Panc1 (cell line): ENCODE measurements around the gene PDE4B. TPM values are rescaled to one million over a fixed set of nuclear protein-coding genes. Genes with fewer than 3 reads are reported as not detected.

ENCODE experiments used
- ATAC-seq: fragments of 200-7000 bp; cut with Tn5 transposase; 2 replicates; pipeline ENCODE4 v1.9.1; 2020; ENCODE audit warnings: mild to moderate bottlenecking, moderate library complexity
- BruUV-seq: library from RNA; stranded (reverse); fragments of 400-500 nt; replicated peaks from 2 replicates; lab custom pipeline; 2021; lab: Mats Ljungman, UMichigan
- CTCF ChIA-PET: fragments of 300-600 bp; sonication (Branson Sonifier 250); formaldehyde crosslinking; loops from one replicate; lab custom pipeline; 2022; ENCODE audit warnings: antibody characterized with exemption; lab: Charles Lee
- POLR2A ChIA-PET: fragments of 300-600 bp; sonication (Branson Sonifier 250); formaldehyde crosslinking; loops from one replicate; lab custom pipeline; 2022; ENCODE audit warnings: antibody characterized with exemption; lab: Charles Lee
- DNase-seq: peaks from one replicate; pipeline ENCODE4 v3.0.0-alpha.2; 2010; ENCODE audit warnings: low read depth, low spot score
- H3K27ac ChIP-seq: 2 replicates; pipeline ENCODE4 v1.5.1; 2011; ENCODE audit warnings: mild to moderate bottlenecking, low read length, inconsistent platforms
- H3K27me3 ChIP-seq: fragments of 200-500 bp; sonication (Bioruptor generic); 2 replicates; pipeline ENCODE4 v1.6.0; 2014; ENCODE audit warnings: low read length, inconsistent platforms; ENCODE audit not compliant: control insufficient read depth, insufficient read depth
- H3K36me3 ChIP-seq: fragments of 200-500 bp; sonication (Bioruptor generic); 2 replicates; pipeline ENCODE4 v1.5.1; 2014; ENCODE audit warnings: inconsistent platforms, mild to moderate bottlenecking, low read length, moderate library complexity; ENCODE audit not compliant: control insufficient read depth, insufficient read depth
- H3K4me1 ChIP-seq: 2 replicates; pipeline ENCODE4 v1.5.1; 2011; ENCODE audit warnings: inconsistent platforms, mild to moderate bottlenecking, low read length, moderate library complexity; ENCODE audit not compliant: control insufficient read depth, insufficient read depth
- H3K4me3 ChIP-seq, 2 experiments: 2 replicates each; pipeline ENCODE4 v1.5.1; 2011 to 2012; ENCODE audit warnings: low read depth in 2 of 2, low read length in 2 of 2, mild to moderate bottlenecking in 2 of 2, inconsistent platforms in 1 of 2, moderate library complexity in 1 of 2
- H3K9me3 ChIP-seq: fragments of 200-500 bp; sonication (Bioruptor generic); 2 replicates; pipeline ENCODE4 v1.5.1; 2014; ENCODE audit warnings: low read depth, mild to moderate bottlenecking, inconsistent platforms, low read length, moderate library complexity; ENCODE audit not compliant: control insufficient read depth, insufficient read depth
- CTCF ChIP-seq: fragments of 450-650 bp; IDR thresholded peaks from 2 replicates; pipeline ENCODE4 v1.5.1; 2017; ENCODE audit warnings: mild to moderate bottlenecking
- POLR2AphosphoS5 ChIP-seq: IDR thresholded peaks from 2 replicates; pipeline ENCODE4 v1.6.1; 2012; ENCODE audit warnings: mild to moderate bottlenecking, low read depth, low read length, moderate library complexity
- SIN3A ChIP-seq: IDR thresholded peaks from 2 replicates; pipeline ENCODE4 v1.6.1; 2012; ENCODE audit warnings: low read depth, mild to moderate bottlenecking, low read length, moderate library complexity, borderline replicate concordance; ENCODE audit not compliant: insufficient read depth
- TCF7L2 ChIP-seq: IDR thresholded peaks from 2 replicates; pipeline ENCODE4 v1.6.1; 2011; ENCODE audit warnings: mild to moderate bottlenecking, low read depth, low read length, inconsistent platforms
- in situ Hi-C: cut with HindIII; loops from 2 replicates; pipeline ENCODE4 v1.10.0; 2016; ENCODE audit warnings: low sequenced_read_pairs, low pct_unique_long_range_greater_than_20kb
- intact Hi-C: fragments of 100-400 bp; cut with micrococcal nuclease; formaldehyde crosslinking; loops from one replicate; pipeline ENCODE4 v1.10.0; 2022; ENCODE audit not compliant: unreplicated experiment
- total RNA-seq: library from RNA; stranded (reverse); gene quantifications from one replicate; pipeline ENCODE4 v1.2.1, GENCODE V29; 2021; ENCODE audit not compliant: unreplicated experiment
- TF ChIP-seq, protein P1 (sequence below), 2 experiments: IDR thresholded peaks; 2 replicates each; pipeline ENCODE4 v1.6.1; 2011 to 2012; ENCODE audit warnings: low read depth in 2 of 2, control low read depth in 1 of 2, low read length in 1 of 2, mild to moderate bottlenecking in 1 of 2, moderate library complexity in 1 of 2; ENCODE audit not compliant: insufficient read depth in 1 of 2

The PDE4B gene
- total RNA-seq, 1 experiment from 2014 or later, result 0.26 TPM

GRCh38 chr1:66208632-66209031, 415.9 kb downstream of the PDE4B start:
- no peaks in the 10 kb centered on the region for H3K36me3 ChIP-seq
- no peaks in the 10 kb centered on the region for H3K27me3 ChIP-seq
- ChIA-PET POLR2A (no interaction called here), CTCF (no interaction called here)
- intact Hi-C loops, result no loop called here
- H3K4me3 ChIP-seq, result no peak overlapping the region
- no peaks in the 10 kb centered on the region for H3K4me1 ChIP-seq
- H3K9me3 ChIP-seq, result no peaks in the 10 kb centered on the region
- in situ Hi-C loops, result no loop called here
- H3K27ac ChIP-seq, result no peak overlapping the region
- no peak for DNase-seq
- TF ChIP-seq TCF7L2 (no peak), CTCF (no peak), POLR2AphosphoS5 (no peak), SIN3A (no peak)
- TF ChIP-seq, protein P1, sequence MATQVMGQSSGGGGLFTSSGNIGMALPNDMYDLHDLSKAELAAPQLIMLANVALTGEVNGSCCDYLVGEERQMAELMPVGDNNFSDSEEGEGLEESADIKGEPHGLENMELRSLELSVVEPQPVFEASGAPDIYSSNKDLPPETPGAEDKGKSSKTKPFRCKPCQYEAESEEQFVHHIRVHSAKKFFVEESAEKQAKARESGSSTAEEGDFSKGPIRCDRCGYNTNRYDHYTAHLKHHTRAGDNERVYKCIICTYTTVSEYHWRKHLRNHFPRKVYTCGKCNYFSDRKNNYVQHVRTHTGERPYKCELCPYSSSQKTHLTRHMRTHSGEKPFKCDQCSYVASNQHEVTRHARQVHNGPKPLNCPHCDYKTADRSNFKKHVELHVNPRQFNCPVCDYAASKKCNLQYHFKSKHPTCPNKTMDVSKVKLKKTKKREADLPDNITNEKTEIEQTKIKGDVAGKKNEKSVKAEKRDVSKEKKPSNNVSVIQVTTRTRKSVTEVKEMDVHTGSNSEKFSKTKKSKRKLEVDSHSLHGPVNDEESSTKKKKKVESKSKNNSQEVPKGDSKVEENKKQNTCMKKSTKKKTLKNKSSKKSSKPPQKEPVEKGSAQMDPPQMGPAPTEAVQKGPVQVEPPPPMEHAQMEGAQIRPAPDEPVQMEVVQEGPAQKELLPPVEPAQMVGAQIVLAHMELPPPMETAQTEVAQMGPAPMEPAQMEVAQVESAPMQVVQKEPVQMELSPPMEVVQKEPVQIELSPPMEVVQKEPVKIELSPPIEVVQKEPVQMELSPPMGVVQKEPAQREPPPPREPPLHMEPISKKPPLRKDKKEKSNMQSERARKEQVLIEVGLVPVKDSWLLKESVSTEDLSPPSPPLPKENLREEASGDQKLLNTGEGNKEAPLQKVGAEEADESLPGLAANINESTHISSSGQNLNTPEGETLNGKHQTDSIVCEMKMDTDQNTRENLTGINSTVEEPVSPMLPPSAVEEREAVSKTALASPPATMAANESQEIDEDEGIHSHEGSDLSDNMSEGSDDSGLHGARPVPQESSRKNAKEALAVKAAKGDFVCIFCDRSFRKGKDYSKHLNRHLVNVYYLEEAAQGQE (IDR thresholded peaks at IDR 0.05; ENCODE audit: insufficient read depth in 1 of 2, low read depth in 2 of 2, low read length in 1 of 2), result no peak
- no peak for ATAC-seq
- BruUV-seq, result no TSS peak

DNA sequence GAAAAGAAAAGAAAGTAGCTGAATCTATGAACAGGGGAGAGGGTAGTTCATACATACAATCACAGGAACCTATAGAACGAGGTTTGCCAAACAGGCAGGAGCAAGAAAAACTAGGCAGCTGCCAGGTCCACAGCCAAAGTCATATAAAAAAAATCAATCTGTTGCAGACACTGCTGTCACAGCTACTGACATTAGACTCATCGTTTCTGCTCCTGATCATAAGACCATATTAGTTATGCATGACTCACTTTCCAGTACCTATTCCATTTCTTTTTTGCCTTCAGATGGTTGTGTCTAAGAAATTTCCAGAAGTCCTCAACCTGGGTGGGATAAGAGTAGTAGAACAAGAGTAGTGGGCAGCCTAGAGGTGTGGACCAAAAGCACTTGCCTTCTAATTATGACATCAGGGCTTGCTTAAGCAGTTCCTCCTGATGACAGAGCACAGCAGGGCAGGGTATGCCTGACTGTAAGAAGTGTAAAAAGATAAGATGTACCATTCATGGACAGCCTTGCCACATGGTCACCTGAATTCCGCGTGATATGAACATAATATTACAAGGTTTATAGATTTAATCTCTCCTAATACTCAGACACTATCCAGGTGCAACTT, 418.0 kb downstream of the PDE4B start:
- in situ Hi-C loops, result no loop called here
- no TSS peak for BruUV-seq
- POLR2A ChIA-PET, result no interaction called here
- Histone ChIP-seq H3K9me3 (no peaks in the 10 kb centered on the region), H3K27ac (no peak overlapping the region), H3K4me1 (no peaks in the 10 kb centered on the region), H3K27me3 (no peaks in the 10 kb centered on the region), H3K4me3 (no peak overlapping the region), H3K36me3 (no peaks in the 10 kb centered on the region)
- CTCF ChIA-PET, result no interaction called here
- no peak for ATAC-seq
- DNase-seq, result no peak
- TF ChIP-seq TCF7L2 (no peak), SIN3A (no peak), POLR2AphosphoS5 (no peak), CTCF (no peak)
- TF ChIP-seq, protein P1 (IDR thresholded peaks at IDR 0.05; ENCODE audit: insufficient read depth in 1 of 2, low read depth in 2 of 2, low read length in 1 of 2), result no peak
- intact Hi-C loops, result no loop called here
